GM12891 (cell line): Measurements from ENCODE around the gene USP30.
"Not testable (repeated sequence)": the region's sequence is repeated elsewhere in the genome, so short reads cannot be mapped to it uniquely, and the experiment has no call there.

Source experiments
- DNase-seq: peaks from one replicate; pipeline ENCODE4 v3.0.0; 2011; ENCODE audit warnings: low spot score; ENCODE audit not compliant: insufficient read length
- FAIRE-seq: peaks from 2 replicates; lab custom pipeline; 2011; peaks lifted over from hg19 to GRCh38; lab: Jason Lieb, UNC
- PAX5 ChIP-seq: IDR thresholded peaks from 2 replicates; pipeline ENCODE4 v1.6.1; 2011; ENCODE audit warnings: low read length, moderate library complexity, mild to moderate bottlenecking; ENCODE audit not compliant: insufficient read depth, severe bottlenecking
- POLR2A ChIP-seq: IDR thresholded peaks from 2 replicates; pipeline ENCODE4 v1.6.1; 2011; ENCODE audit warnings: low read depth, low read length, control low read depth
- POLR2AphosphoS5 ChIP-seq: IDR thresholded peaks from 2 replicates; pipeline ENCODE4 v1.6.1; 2011; ENCODE audit warnings: low read depth, low read length, control low read depth
- POU2F2 ChIP-seq: IDR thresholded peaks from 2 replicates; pipeline ENCODE4 v1.6.1; 2011; ENCODE audit warnings: low read depth, mild to moderate bottlenecking, control low read depth, low read length, moderate library complexity
- SPI1 ChIP-seq: IDR thresholded peaks from 2 replicates; pipeline ENCODE4 v1.6.1; 2011; ENCODE audit warnings: low read depth, low read length, control low read depth
- TAF1 ChIP-seq: IDR thresholded peaks from 2 replicates; pipeline ENCODE4 v1.6.1; 2011; ENCODE audit warnings: low read depth, low read length, control low read depth

The USP30 gene

GRCh38 chr12:109053382-109054123, 1.2 kb downstream of the USP30 start:
- DNase-seq (peak; percentile 25), FAIRE-seq (peak; percentile 47)
- TF ChIP-seq POU2F2 (no peak), POLR2A (no peak), POLR2AphosphoS5 (0 out of 2 replicates have a peak, but pooled peaks have one; percentile 43), TAF1 (no peak), PAX5 (no peak), SPI1 (no peak)

GRCh38 chr12:109054124-109054513, 1.7 kb downstream of the USP30 start:
- FAIRE-seq, DNase-seq: not testable (repeated sequence)

GRCh38 chr12:109054520-109054919, 2.1 kb downstream of the USP30 start:
- TF ChIP-seq PAX5 (no peak), POLR2AphosphoS5 (no peak), SPI1 (no peak), TAF1 (no peak), POLR2A (no peak), POU2F2 (no peak)
- no peak for DNase-seq
- no peak for FAIRE-seq

- no peak for FAIRE-seq
- no peak for TF ChIP-seq PAX5
- no peak for DNase-seq
Measured at GRCh38 chr12:109056891-109057290, 4.5 kb downstream of the USP30 start.

GRCh38 chr12:109057376-109057775, 5.0 kb downstream of the USP30 start:
- no peak for TF ChIP-seq POLR2A
- no peak for TF ChIP-seq POLR2AphosphoS5
- TF ChIP-seq POU2F2: no peak
- TF ChIP-seq SPI1: no peak
- TF ChIP-seq TAF1: no peak
- TF ChIP-seq PAX5: no peak
- no peak for DNase-seq
- no peak for FAIRE-seq

- FAIRE-seq (no peak), DNase-seq (no peak)
- TF ChIP-seq PAX5: no peak
- no peak for TF ChIP-seq TAF1
- no peak for TF ChIP-seq POLR2A
- no peak for TF ChIP-seq SPI1
- TF ChIP-seq POLR2AphosphoS5: no peak
- TF ChIP-seq POU2F2: no peak
Measured at GRCh38 chr12:109058773-109059172, 6.4 kb downstream of the USP30 start.

GRCh38 chr12:109064143-109064542, 11.8 kb downstream of the USP30 start:
- FAIRE-seq: no peak
- TF ChIP-seq SPI1 (no peak), POU2F2 (no peak), POLR2A (no peak), TAF1 (no peak), PAX5 (no peak)
- no peak for DNase-seq

GRCh38 chr12:109065154-109065852, 12.9 kb downstream of the USP30 start:
- FAIRE-seq: no peak
- no peak for DNase-seq
- TF ChIP-seq PAX5 (no peak), POU2F2 (no peak), TAF1 (no peak), POLR2A (no peak), POLR2AphosphoS5 (no peak), SPI1 (no peak)

- TF ChIP-seq SPI1 (no peak), POLR2A (no peak), POLR2AphosphoS5 (no peak), POU2F2 (no peak), PAX5 (no peak), TAF1 (no peak)
- no peak for FAIRE-seq
Measured at GRCh38 chr12:109065853-109066193, 13.4 kb downstream of the USP30 start.

GRCh38 chr12:109069307-109070271, 17.2 kb downstream of the USP30 start:
- FAIRE-seq (no peak), DNase-seq (no peak)
- TF ChIP-seq TAF1 (no peak), SPI1 (no peak)

More at GRCh38 chr12:109065853-109066193, 13.4 kb downstream of the USP30 start:
- no peak for DNase-seq
